Measurements from ENCODE around the gene DCST1.

- TF ChIP-seq EZH2 (IDR thresholded peaks at IDR 0.05; ENCODE audit: borderline replicate concordance, low read length) (no peak), CTCF (conservative IDR thresholded peaks at IDR 0.05 in 1 of 2, IDR thresholded peaks at IDR 0.05 in 1 of 2; ENCODE audit: extremely low read depth in 1 of 2, insufficient read depth in 1 of 2, low read depth in 1 of 2, low read length in 2 of 2) (no peak)
These were observed 36.5 kb upstream of the DCST1 start for GRCh38 chr1:154996966-154997701.

Data from mammary epithelial cell (primary cell).